ENCODE results near the gene PDE4B. TPM values are rescaled to one million over a fixed set of nuclear protein-coding genes. Genes with fewer than 3 reads are reported as not detected.

Gene PDE4B
- total and polyA plus RNA-seq, 2 donors from 2014 or later: 2.0 to 8.7 TPM

DNA sequence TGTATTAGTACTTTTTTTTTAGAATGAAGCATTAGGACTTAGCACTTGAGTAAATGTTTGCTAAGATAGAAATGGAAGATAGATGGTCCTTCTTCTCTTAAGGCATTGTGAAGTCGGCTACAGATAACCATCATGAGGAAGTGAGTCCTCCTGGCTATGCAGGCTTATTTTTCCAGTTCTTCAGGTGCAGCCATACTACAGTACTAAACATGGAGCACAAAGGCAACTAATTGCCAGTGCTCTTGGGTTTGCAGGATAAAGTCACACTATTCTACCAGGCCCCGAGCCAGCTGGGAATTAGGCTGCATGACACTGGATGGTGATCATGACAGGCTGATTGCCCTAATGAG, 543.9 kb downstream of the PDE4B start:
- no peak for FAIRE-seq
- H3K9ac ChIP-seq (ENCODE audit: low read length in 3 of 3): no peak overlapping the region
- H3K4me3 ChIP-seq (ENCODE audit: low read length in 3 of 3): no peak overlapping the region

DNA sequence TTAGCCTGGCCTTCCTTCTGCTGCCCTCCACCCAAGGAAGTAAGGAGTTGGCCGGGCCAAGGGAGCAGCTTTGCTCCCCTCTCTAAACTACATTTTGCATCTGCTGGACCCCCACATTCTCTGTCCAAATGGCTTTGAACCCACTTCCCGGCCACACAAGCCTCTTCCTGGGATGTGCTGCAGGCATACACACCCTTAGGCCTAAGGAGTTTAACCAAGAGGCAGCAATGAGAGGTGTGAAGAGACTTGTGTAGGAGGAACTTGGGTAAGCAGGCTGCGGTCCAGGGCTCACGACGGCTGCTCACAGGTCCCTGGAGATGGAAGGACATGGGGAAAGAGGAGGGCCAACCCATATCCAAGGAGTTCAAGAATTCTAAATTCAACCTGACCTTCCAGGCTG, 544.6 kb downstream of the PDE4B start:
- H3K9ac ChIP-seq (ENCODE audit: low read length in 3 of 3): no peak overlapping the region
- H3K9me3 ChIP-seq (ENCODE audit: control insufficient read depth in 2 of 3, insufficient read depth in 1 of 3, low read length in 3 of 3): no peaks in the 10 kb centered on the region
- no peaks in the 10 kb centered on the region for H3K27me3 ChIP-seq (ENCODE audit: control insufficient read depth, insufficient read depth, low read length)
- peak overlapping the region in 1 of 2 donors; percentile 78 for H3K27ac ChIP-seq (ENCODE audit: low read depth in 2 of 2, low read length in 2 of 2)
- H3K36me3 ChIP-seq (ENCODE audit: control insufficient read depth in 2 of 3, insufficient read depth in 3 of 3, low read length in 3 of 3): no peaks in the 10 kb centered on the region
- no peak overlapping the region for H3K4me3 ChIP-seq (ENCODE audit: low read length in 3 of 3)
- H3K4me1 ChIP-seq (ENCODE audit: control insufficient read depth in 2 of 3, insufficient read depth in 2 of 3, low read depth in 1 of 3, low read length in 3 of 3): no peaks in the 10 kb centered on the region
- intact Hi-C loops (cut with DNase I): no loop called here
- TF ChIP-seq, protein P1, sequence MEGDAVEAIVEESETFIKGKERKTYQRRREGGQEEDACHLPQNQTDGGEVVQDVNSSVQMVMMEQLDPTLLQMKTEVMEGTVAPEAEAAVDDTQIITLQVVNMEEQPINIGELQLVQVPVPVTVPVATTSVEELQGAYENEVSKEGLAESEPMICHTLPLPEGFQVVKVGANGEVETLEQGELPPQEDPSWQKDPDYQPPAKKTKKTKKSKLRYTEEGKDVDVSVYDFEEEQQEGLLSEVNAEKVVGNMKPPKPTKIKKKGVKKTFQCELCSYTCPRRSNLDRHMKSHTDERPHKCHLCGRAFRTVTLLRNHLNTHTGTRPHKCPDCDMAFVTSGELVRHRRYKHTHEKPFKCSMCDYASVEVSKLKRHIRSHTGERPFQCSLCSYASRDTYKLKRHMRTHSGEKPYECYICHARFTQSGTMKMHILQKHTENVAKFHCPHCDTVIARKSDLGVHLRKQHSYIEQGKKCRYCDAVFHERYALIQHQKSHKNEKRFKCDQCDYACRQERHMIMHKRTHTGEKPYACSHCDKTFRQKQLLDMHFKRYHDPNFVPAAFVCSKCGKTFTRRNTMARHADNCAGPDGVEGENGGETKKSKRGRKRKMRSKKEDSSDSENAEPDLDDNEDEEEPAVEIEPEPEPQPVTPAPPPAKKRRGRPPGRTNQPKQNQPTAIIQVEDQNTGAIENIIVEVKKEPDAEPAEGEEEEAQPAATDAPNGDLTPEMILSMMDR (IDR thresholded peaks at IDR 0.05; ENCODE audit: borderline replicate concordance, extremely low read depth, insufficient read depth): no peak
- no peak for FAIRE-seq
- DNase-seq: no peak

More for the DNA sequence above, 543.9 kb downstream of the PDE4B start:
- peak overlapping the region; percentile 18 to 78 for H3K27ac ChIP-seq (ENCODE audit: low read depth in 2 of 2, low read length in 2 of 2)
- no peaks in the 10 kb centered on the region for H3K36me3 ChIP-seq (ENCODE audit: control insufficient read depth in 2 of 3, insufficient read depth in 3 of 3, low read length in 3 of 3)
- H3K27me3 ChIP-seq (ENCODE audit: control insufficient read depth, insufficient read depth, low read length): no peaks in the 10 kb centered on the region
- TF ChIP-seq, protein P1 (IDR thresholded peaks at IDR 0.05; ENCODE audit: borderline replicate concordance, extremely low read depth, insufficient read depth): no peak
- no peaks in the 10 kb centered on the region for H3K9me3 ChIP-seq (ENCODE audit: control insufficient read depth in 2 of 3, insufficient read depth in 1 of 3, low read length in 3 of 3)
- intact Hi-C loops (cut with DNase I): no loop called here
- peaks cover 0 to 1% (median 0%) of the 10 kb centered on the region in 3 donors for H3K4me1 ChIP-seq (ENCODE audit: control insufficient read depth in 2 of 3, insufficient read depth in 2 of 3, low read depth in 1 of 3, low read length in 3 of 3)
- no peak for DNase-seq

DNA sequence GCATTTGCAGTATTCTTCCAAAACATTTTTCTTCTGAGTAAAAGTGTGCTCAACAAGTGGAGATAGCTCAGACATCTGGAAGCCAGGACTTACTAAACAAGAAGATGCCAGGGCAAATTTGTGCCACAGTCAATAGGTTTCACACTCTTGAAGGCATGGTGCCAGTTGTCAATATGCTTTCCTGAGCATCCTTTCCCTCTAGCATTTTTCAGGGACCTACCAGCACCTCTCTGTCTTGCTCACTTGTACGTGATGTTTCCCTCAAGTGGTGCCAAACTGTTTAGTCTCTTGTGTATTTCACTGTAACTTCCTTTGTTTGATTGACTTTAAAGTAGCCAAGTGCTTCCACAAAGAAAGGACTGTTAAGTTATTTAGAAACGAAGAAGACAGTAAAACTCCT, 547.2 kb downstream of the PDE4B start:
- FAIRE-seq: no peak
- intact Hi-C loops (cut with DNase I): no loop called here
- no peaks in the 10 kb centered on the region for H3K4me1 ChIP-seq (ENCODE audit: control insufficient read depth in 2 of 3, insufficient read depth in 2 of 3, low read depth in 1 of 3, low read length in 3 of 3)

More for the DNA sequence above, 547.2 kb downstream of the PDE4B start:
- H3K9ac ChIP-seq (ENCODE audit: low read length in 3 of 3): no peak overlapping the region
- no peaks in the 10 kb centered on the region for H3K9me3 ChIP-seq (ENCODE audit: control insufficient read depth in 2 of 3, insufficient read depth in 1 of 3, low read length in 3 of 3)
- no peak overlapping the region for H3K4me3 ChIP-seq (ENCODE audit: low read length in 3 of 3)
- TF ChIP-seq, protein P1 (IDR thresholded peaks at IDR 0.05; ENCODE audit: borderline replicate concordance, extremely low read depth, insufficient read depth): no peak
- no peak overlapping the region for H3K27ac ChIP-seq (ENCODE audit: low read depth in 2 of 2, low read length in 2 of 2)
- H3K27me3 ChIP-seq (ENCODE audit: control insufficient read depth, insufficient read depth, low read length): no peaks in the 10 kb centered on the region
- no peaks in the 10 kb centered on the region for H3K36me3 ChIP-seq (ENCODE audit: control insufficient read depth in 2 of 3, insufficient read depth in 3 of 3, low read length in 3 of 3)
- no peak for DNase-seq

All from kidney (tissue), 14 donors.